Naive B cell (primary cell): ENCODE results near the gene MARVELD1. TPM values are rescaled to one million over a fixed set of nuclear protein-coding genes. Genes with fewer than 3 reads are reported as not detected.

Experiments
- ATAC-seq, 2 donors: fragments of 150-1000 bp; cut with Tn5 transposase; 2 replicates each; pipeline ENCODE4 v1.10.0; 2021; ENCODE audit warnings: low read depth in 2 of 2, mild to moderate bottlenecking in 2 of 2, moderate library complexity in 2 of 2
- DNase-seq: peaks from one replicate; pipeline ENCODE4 v3.0.0; 2022
- H3K27ac Mint-ChIP-seq, 6 donors: one replicate each; pipeline ENCODE4 v1.8.0; 2020 to 2022; ENCODE audit warnings: mild to moderate bottlenecking in 6 of 6, mixed read lengths in 6 of 6, moderate library complexity in 5 of 6, inconsistent platforms in 2 of 6
- H3K27me3 Mint-ChIP-seq, 3 donors: one replicate each; pipeline ENCODE4 v1.8.0; 2021 to 2022; ENCODE audit warnings: mixed read lengths in 3 of 3, mild to moderate bottlenecking in 1 of 3
- H3K36me3 Mint-ChIP-seq, 2 donors: one replicate each; pipeline ENCODE4 v1.8.0; 2020 to 2022; ENCODE audit warnings: mixed read lengths in 2 of 2, inconsistent platforms in 1 of 2, mild to moderate bottlenecking in 1 of 2
- H3K4me1 Mint-ChIP-seq, 3 donors: one replicate each; pipeline ENCODE4 v1.8.0; 2020 to 2022; ENCODE audit warnings: mixed read lengths in 3 of 3, inconsistent platforms in 1 of 3, mild to moderate bottlenecking in 1 of 3, moderate library complexity in 1 of 3
- H3K4me3 Mint-ChIP-seq, 8 donors: one replicate each; pipeline ENCODE4 v1.8.0; 2020 to 2022; ENCODE audit warnings: mild to moderate bottlenecking in 8 of 8, mixed read lengths in 8 of 8, moderate library complexity in 8 of 8, inconsistent platforms in 2 of 8
- H3K9me3 Mint-ChIP-seq, 7 donors: one replicate each; pipeline ENCODE4 v1.8.0; 2020 to 2022; ENCODE audit warnings: mixed read lengths in 7 of 7, mild to moderate bottlenecking in 5 of 7, inconsistent platforms in 2 of 7, moderate library complexity in 1 of 7
- polyA plus RNA-seq, 6 donors: library from polyadenylated mRNA; unstranded; fragments of 300-500 nt; fragmentation: Illumina TruSeq; gene quantifications; one replicate each; pipeline ENCODE4 v1.2.3, GENCODE V29; 2021; ENCODE audit warnings: low read depth in 6 of 6

The MARVELD1 gene
- polyA plus RNA-seq, 6 donors from 2014 or later, result 0.57 TPM; not detected in 5

- DNase-seq, result no peak
- no peak for ATAC-seq
- H3K9me3 Mint-ChIP-seq, result peaks cover 0 to 6% (median 0%) of the 10 kb centered on the region in 7 donors
- peaks cover 49 to 58% (median 57%) of the 10 kb centered on the region in 3 donors for H3K4me1 Mint-ChIP-seq
- H3K36me3 Mint-ChIP-seq, result peaks cover 0 to 13% of the 10 kb centered on the region in 2 donors
- peak overlapping the region; percentile 94 to 99 (median 96) for H3K4me3 Mint-ChIP-seq
- peak overlapping the region; percentile 91 to 99 (median 97) for H3K27ac Mint-ChIP-seq
- H3K27me3 Mint-ChIP-seq, result no peaks in the 10 kb centered on the region
Observed at GRCh38 chr10:97737770-97738265, 24.3 kb downstream of the MARVELD1 start.

DNA sequence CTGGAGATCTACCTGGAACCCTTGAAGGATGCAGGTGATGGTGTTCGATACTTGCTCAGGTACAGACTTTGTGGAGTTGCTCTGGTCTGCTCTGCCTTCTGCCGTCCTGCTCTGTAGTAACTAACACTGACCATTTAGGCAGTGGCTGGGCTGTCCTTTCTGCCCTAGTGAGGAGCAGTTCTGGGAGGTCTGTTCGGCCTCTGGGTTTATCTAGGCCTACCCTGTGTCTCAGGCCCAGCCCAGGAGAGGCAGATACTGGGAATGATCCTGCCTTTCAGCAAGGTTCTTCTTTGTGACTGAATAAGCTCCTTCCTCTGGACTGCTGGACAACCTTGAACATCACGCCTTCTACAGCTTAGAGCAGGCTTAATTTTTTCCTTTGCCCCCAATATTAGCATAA lies 25.1 kb downstream of the MARVELD1 start:
- Mint-ChIP-seq H3K36me3 (peaks cover 0 to 13% of the 10 kb centered on the region in 2 donors), H3K4me3 (peak overlapping the region; percentile 94 to 99 (median 96)), H3K4me1 (peaks cover 49 to 61% (median 60%) of the 10 kb centered on the region in 3 donors), H3K9me3 (peaks cover 0 to 6% (median 0%) of the 10 kb centered on the region in 7 donors), H3K27ac (peak overlapping the region in 4 of 6 donors; percentile 69 to 99 (median 97)), H3K27me3 (no peaks in the 10 kb centered on the region)
- ATAC-seq (no peak), DNase-seq (no peak)

- Mint-ChIP-seq H3K36me3 (peaks cover 10 to 28% of the 10 kb centered on the region in 2 donors), H3K27ac (peak overlapping the region in 2 of 6 donors; percentile 62 to 86), H3K4me3 (peak overlapping the region in 2 of 8 donors; percentile 7 to 79), H3K27me3 (no peaks in the 10 kb centered on the region), H3K4me1 (peaks cover 56 to 69% (median 64%) of the 10 kb centered on the region in 3 donors), H3K9me3 (peaks cover 0 to 4% (median 0%) of the 10 kb centered on the region in 7 donors)
- DNase-seq (no peak), ATAC-seq (no peak)
Observed at GRCh38 chr10:97740613-97741012, 27.1 kb downstream of the MARVELD1 start.

GRCh38 chr10:97743169-97743943 lies 29.8 kb downstream of the MARVELD1 start:
- no peak for ATAC-seq
- H3K9me3 Mint-ChIP-seq, result no peaks in the 10 kb centered on the region
- H3K4me1 Mint-ChIP-seq, result peaks cover 32 to 53% (median 38%) of the 10 kb centered on the region in 3 donors
- H3K27me3 Mint-ChIP-seq, result no peaks in the 10 kb centered on the region
- H3K36me3 Mint-ChIP-seq, result peaks cover 20 to 29% of the 10 kb centered on the region in 2 donors
- no peak overlapping the region for H3K27ac Mint-ChIP-seq
- H3K4me3 Mint-ChIP-seq, result peak overlapping the region in 1 of 8 donors; percentile 9
- no peak for DNase-seq

DNA sequence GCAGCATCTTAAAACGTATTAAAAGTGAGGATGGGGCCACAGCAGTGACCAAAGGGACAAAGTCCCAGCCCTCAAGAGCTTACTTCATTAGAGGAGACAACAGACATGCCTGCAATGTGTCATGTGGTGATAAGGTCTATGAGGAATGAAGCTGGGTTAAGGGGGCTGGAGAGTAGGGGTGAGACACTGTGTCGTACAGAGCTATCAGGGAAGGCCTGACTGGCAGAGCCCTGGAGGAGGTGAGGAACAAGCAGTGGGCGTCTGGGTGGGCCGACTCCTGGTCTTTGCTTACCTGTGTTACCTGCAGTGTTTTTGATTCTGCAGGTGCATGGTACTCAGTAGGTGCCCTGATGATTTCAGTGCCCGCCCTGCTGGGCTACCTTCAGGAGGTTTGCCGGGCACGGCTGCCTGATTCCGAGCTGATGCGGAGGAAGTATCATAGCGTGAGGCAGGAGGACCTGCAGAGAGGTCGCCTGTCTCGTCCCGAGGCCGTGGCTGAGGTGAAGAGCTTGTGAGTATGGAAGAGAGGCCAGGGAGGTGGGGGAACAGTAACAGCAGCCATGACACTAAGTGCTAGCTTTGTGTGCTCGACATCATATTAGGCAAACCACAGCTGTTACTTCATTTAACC lies 31.0 kb downstream of the MARVELD1 start:
- H3K4me3 Mint-ChIP-seq, result no peak overlapping the region
- peak overlapping the region in 1 of 6 donors; percentile 27 for H3K27ac Mint-ChIP-seq
- H3K27me3 Mint-ChIP-seq, result no peaks in the 10 kb centered on the region
- peaks cover 20 to 31% of the 10 kb centered on the region in 2 donors for H3K36me3 Mint-ChIP-seq
- DNase-seq (no peak), ATAC-seq (no peak)
- no peaks in the 10 kb centered on the region for H3K9me3 Mint-ChIP-seq
- peaks cover 26 to 46% (median 33%) of the 10 kb centered on the region in 3 donors for H3K4me1 Mint-ChIP-seq

DNA sequence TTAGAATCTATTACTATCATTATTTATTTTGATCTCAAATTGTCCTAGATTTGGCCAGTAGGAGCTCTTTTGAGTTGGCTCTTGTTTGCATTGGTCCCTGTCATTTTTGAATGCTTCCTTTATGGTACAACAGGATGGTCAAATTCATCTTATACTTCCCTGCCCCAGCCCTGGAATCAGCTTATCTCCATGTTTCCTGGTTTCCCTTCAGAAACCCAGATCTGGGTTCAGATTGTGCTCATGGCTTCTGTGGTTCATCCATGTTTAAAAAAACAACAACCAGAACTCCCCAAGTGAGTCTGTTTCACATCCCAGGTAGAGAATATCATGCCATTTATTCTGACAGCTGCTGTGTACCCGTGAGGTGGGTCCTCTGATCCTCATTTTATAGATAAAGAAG lies 34.0 kb downstream of the MARVELD1 start:
- Mint-ChIP-seq H3K4me1 (peaks cover 6 to 21% (median 13%) of the 10 kb centered on the region in 3 donors), H3K27ac (no peak overlapping the region), H3K36me3 (peaks cover 29 to 35% of the 10 kb centered on the region in 2 donors), H3K9me3 (no peaks in the 10 kb centered on the region), H3K4me3 (no peak overlapping the region), H3K27me3 (no peaks in the 10 kb centered on the region)
- DNase-seq (no peak), ATAC-seq (no peak)

DNA sequence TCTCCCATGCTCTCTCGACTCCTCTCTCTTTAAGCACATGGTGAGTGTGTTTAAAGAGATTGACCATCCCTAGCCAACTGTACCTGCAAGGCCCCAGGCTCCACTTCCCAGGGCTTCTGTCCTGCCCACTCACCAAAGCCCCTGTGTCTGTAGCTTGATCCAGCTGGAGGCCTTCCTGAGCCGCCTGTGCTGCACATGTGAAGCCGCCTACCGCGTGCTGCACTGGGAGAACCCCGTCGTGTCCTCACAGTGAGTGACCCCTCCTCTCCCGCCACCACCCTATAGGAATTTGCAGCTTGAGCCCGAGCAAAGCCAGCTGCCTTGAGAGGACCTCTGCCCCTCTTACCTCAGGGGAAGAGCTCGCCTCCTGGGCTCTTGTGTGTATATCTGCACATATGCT lies 34.6 kb downstream of the MARVELD1 start:
- Mint-ChIP-seq H3K27me3 (no peaks in the 10 kb centered on the region), H3K27ac (peak overlapping the region in 2 of 6 donors; percentile 37 to 83), H3K4me1 (peaks cover 6 to 21% (median 13%) of the 10 kb centered on the region in 3 donors), H3K9me3 (no peaks in the 10 kb centered on the region), H3K4me3 (no peak overlapping the region), H3K36me3 (peaks cover 29 to 35% of the 10 kb centered on the region in 2 donors)
- DNase-seq (no peak), ATAC-seq (no peak)

GRCh38 chr10:97752956-97753355 lies 39.4 kb downstream of the MARVELD1 start:
- Mint-ChIP-seq H3K9me3 (no peaks in the 10 kb centered on the region), H3K27ac (no peak overlapping the region), H3K27me3 (no peaks in the 10 kb centered on the region), H3K4me3 (no peak overlapping the region), H3K36me3 (peaks cover 13 to 36% of the 10 kb centered on the region in 2 donors), H3K4me1 (peaks cover 0 to 9% (median 4%) of the 10 kb centered on the region in 3 donors)
- ATAC-seq, result no peak
- DNase-seq, result no peak

DNA sequence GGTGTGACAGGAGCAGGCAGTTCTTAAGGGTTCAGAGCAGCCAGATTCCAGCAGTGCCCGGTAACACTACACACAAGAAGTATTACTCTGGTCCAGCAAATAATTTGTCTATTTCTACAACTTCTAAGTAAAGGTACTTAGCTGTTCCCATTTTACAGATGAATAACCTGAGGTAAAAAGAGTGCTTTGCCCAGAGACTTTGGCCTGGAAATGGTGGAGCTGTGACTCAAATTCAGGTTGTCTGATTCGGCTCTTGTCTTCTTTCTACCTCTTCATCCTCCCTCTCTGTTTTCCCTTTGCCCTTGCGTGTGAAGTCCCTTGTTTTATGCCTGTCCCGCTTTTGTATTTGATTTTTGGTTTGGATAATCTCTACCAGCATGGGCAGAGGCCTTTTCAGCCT lies 41.2 kb downstream of the MARVELD1 start:
- Mint-ChIP-seq H3K9me3 (no peaks in the 10 kb centered on the region), H3K4me1 (peaks cover 0 to 5% (median 4%) of the 10 kb centered on the region in 3 donors), H3K27ac (peak overlapping the region in 2 of 6 donors; percentile 26 to 40), H3K36me3 (peaks cover 13 to 29% of the 10 kb centered on the region in 2 donors), H3K4me3 (no peak overlapping the region), H3K27me3 (no peaks in the 10 kb centered on the region)
- ATAC-seq (no peak), DNase-seq (no peak)

- Mint-ChIP-seq H3K4me1 (peaks cover 0 to 5% (median 4%) of the 10 kb centered on the region in 3 donors), H3K4me3 (no peak overlapping the region)
Observed at GRCh38 chr10:97755718-97756117, 42.2 kb downstream of the MARVELD1 start.

DNA sequence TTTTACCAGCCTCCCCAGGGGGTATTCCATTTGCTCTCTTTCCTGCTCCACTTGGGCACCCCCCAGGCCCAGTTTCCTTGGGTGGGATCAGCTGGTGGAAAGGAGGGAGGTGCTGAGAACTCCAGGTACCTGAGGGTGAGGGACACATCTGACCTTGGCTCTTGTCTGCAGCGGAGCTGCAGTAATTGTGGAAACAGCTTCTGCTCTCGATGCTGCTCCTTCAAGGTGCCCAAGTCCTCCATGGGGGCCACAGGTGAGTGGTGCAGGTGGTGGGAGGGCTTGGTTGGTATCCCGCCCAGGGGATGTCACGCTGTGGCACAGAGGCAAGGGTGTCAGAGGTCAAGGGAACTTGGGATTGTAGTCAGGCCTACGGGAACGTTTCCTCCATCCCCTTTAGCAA lies 43.9 kb downstream of the MARVELD1 start:
- H3K27ac Mint-ChIP-seq, result no peak overlapping the region

More at GRCh38 chr10:97755718-97756117, 42.2 kb downstream of the MARVELD1 start:
- Mint-ChIP-seq H3K27me3 (no peaks in the 10 kb centered on the region), H3K27ac (no peak overlapping the region), H3K9me3 (no peaks in the 10 kb centered on the region), H3K36me3 (peaks cover 13 to 29% of the 10 kb centered on the region in 2 donors)
- ATAC-seq, result no peak
- DNase-seq, result no peak

DNA sequence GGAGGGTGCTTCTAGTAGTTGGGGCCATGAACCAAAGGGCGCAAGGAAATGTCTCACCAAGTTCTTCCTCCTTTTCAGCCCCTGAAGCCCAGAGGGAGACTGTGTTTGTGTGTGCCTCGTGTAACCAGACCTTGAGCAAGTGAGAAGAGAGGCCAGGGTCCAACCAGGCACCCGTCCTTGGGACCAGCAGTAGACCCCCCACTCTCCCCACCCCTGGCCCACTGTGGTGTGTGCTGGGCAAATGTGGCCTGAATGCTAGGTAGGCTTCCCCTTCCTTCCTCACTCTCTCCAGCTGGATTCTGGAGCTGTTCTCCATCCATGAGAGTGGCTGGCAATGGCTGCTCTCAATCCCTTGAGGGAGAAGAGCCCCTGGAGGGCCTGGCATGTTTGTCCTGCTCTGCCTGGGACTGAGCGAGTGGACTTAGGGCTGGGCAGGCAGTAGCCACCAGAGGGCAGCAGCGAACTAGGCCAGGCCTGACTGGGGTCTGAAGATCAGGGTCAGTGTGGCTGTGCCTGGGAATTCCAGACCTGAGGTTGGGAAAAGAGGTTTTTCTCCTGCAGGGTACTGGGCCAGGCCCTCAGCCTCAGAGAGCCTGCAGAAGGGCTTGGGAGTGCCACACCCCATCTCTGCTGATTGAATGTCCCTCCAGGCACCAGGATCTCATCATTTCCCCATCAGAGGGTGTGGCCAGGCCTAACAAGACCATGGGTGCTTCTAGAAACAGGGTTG lies 45.8 kb downstream of the MARVELD1 start:
- no peaks in the 10 kb centered on the region for H3K9me3 Mint-ChIP-seq
- ATAC-seq (peak in 1 of 2 donors; percentile 52), DNase-seq (peak; percentile 12)
- H3K27ac Mint-ChIP-seq, result no peak overlapping the region
- H3K27me3 Mint-ChIP-seq, result no peaks in the 10 kb centered on the region
- H3K4me1 Mint-ChIP-seq, result peaks cover 3 to 13% (median 8%) of the 10 kb centered on the region in 3 donors
- H3K4me3 Mint-ChIP-seq, result no peak overlapping the region
- H3K36me3 Mint-ChIP-seq, result peaks cover 10 to 28% of the 10 kb centered on the region in 2 donors

More for the DNA sequence above, 43.9 kb downstream of the MARVELD1 start:
- ATAC-seq (no peak), DNase-seq (no peak)
- H3K36me3 Mint-ChIP-seq, result peaks cover 10 to 28% of the 10 kb centered on the region in 2 donors
- peaks cover 0 to 5% (median 3%) of the 10 kb centered on the region in 3 donors for H3K4me1 Mint-ChIP-seq
- H3K9me3 Mint-ChIP-seq, result no peaks in the 10 kb centered on the region
- H3K27me3 Mint-ChIP-seq, result no peaks in the 10 kb centered on the region
- no peak overlapping the region for H3K4me3 Mint-ChIP-seq

DNA sequence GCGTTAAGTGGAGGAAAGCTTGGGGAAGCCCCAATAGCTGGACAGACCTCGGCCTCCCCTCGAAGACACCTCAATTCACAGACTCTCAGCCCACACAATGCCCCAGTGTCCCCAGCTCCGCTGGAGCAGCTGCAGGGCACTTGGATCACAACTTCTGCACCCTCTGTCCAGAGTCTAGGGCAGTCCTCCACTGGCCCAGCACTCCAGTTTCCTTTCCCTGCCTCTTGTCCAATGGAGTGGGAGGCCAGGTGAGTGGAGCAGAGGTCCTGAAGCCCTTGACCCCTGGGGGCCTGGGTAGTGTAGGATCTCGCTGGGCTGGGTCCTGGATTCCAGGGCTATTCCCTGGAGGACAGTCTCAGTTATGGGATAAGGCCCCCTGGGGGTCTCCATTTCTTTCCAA lies 46.4 kb downstream of the MARVELD1 start:
- Mint-ChIP-seq H3K4me1 (peaks cover 9 to 19% (median 15%) of the 10 kb centered on the region in 3 donors), H3K36me3 (peaks cover 9 to 23% of the 10 kb centered on the region in 2 donors), H3K27ac (no peak overlapping the region), H3K9me3 (no peaks in the 10 kb centered on the region), H3K27me3 (no peaks in the 10 kb centered on the region), H3K4me3 (peak overlapping the region in 1 of 8 donors; percentile 33)
- DNase-seq (no peak), ATAC-seq (no peak)
